A549 (cell line): ENCODE measurements around the gene TGM3.

Experiments used
- CTCF ChIP-seq: fragments of >200 bp; sonication (Bioruptor Twin); formaldehyde crosslinking; IDR thresholded peaks from 3 replicates; pipeline ENCODE4 v1.5.1; 2016
- EHF ChIP-seq: fragments of 250-450 bp; sonication (Bioruptor Pico); IDR thresholded peaks from 2 replicates; pipeline ENCODE4 v1.5.0; 2020; ENCODE audit warnings: mild to moderate bottlenecking
- EHMT2 ChIP-seq: fragments of 200-600 bp; sonication (generic); IDR thresholded peaks from 2 replicates; pipeline ENCODE4 v1.6.1; 2016; ENCODE audit warnings: antibody characterized with exemption, low read depth, mild to moderate bottlenecking, moderate library complexity
- PHF8 ChIP-seq: fragments of 200-600 bp; sonication (generic); IDR thresholded peaks from 2 replicates; pipeline ENCODE4 v1.6.1; 2016; ENCODE audit warnings: low read depth, mild to moderate bottlenecking, antibody characterized with exemption, moderate library complexity, borderline replicate concordance
- POLR2A ChIP-seq: IDR thresholded peaks from 2 replicates; pipeline ENCODE4 v1.6.1; 2012; ENCODE audit warnings: mild to moderate bottlenecking, low read length

GRCh38 chr20:2353231-2353630 lies 57.4 kb downstream of the TGM3 start:
- no peak for TF ChIP-seq POLR2A
- no peak for TF ChIP-seq CTCF
- TF ChIP-seq EHF (CRISPR knock-in tag) = no peak
- TF ChIP-seq PHF8 = no peak
- no peak for TF ChIP-seq EHMT2
